SK-N-SH treated with all-trans-retinoic acid at 6 μM for 48 hours (cell line): ENCODE results near the gene PRKAB1.

Source experiments
- ATAC-seq: fragments of 200-7000 bp; cut with Tn5 transposase; 3 replicates; pipeline ENCODE4 v1.9.1; 2020; ENCODE audit warnings: mild to moderate bottlenecking, moderate library complexity
- ARNTL ChIP-seq: fragments of 450-650 bp; formaldehyde crosslinking; IDR thresholded peaks from 2 replicates; pipeline ENCODE4 v1.5.0; 2020; ENCODE audit warnings: low read depth, mild to moderate bottlenecking, moderate library complexity, borderline replicate concordance
- BACH2 ChIP-seq: fragments of 250-450 bp; sonication (Bioruptor Pico); IDR thresholded peaks from 2 replicates; pipeline ENCODE4 v1.9.0; 2021; ENCODE audit warnings: mild to moderate bottlenecking, borderline replicate concordance
- CSDC2 ChIP-seq: fragments of 250-450 bp; sonication (Bioruptor Pico); IDR thresholded peaks from 2 replicates; pipeline ENCODE4 v1.5.0; 2020; ENCODE audit warnings: mild to moderate bottlenecking, moderate library complexity
- CSRNP3 ChIP-seq: fragments of 250-450 bp; sonication (Bioruptor Pico); IDR thresholded peaks from 2 replicates; pipeline ENCODE4 v1.5.1; 2021; ENCODE audit warnings: mild to moderate bottlenecking, moderate library complexity
- GLIS3 ChIP-seq: fragments of 250-450 bp; sonication (Bioruptor Pico); IDR thresholded peaks from 2 replicates; pipeline ENCODE4 v1.5.0; 2020; ENCODE audit warnings: mild to moderate bottlenecking, moderate library complexity
- ISL1 ChIP-seq: fragments of 250-450 bp; sonication (Bioruptor Pico); IDR thresholded peaks from 2 replicates; pipeline ENCODE4 v2.1.2; 2022; ENCODE audit warnings: mild to moderate bottlenecking, moderate library complexity
- OSR1 ChIP-seq: fragments of 250-450 bp; sonication (Bioruptor Pico); IDR thresholded peaks from 2 replicates; pipeline ENCODE4 v1.8.0; 2022; ENCODE audit warnings: moderate library complexity, mild to moderate bottlenecking, inconsistent platforms
- PPARA ChIP-seq: fragments of 250-450 bp; sonication (Bioruptor Pico); IDR thresholded peaks from 2 replicates; pipeline ENCODE4 v1.5.0; 2020; ENCODE audit warnings: mild to moderate bottlenecking, borderline replicate concordance
- RARB ChIP-seq: fragments of 250-450 bp; sonication (Bioruptor Pico); IDR thresholded peaks from 2 replicates; pipeline ENCODE4 v1.8.0; 2021; ENCODE audit warnings: mild to moderate bottlenecking, moderate library complexity
- TCF4 ChIP-seq: fragments of 250-450 bp; sonication (Bioruptor Pico); IDR thresholded peaks from 2 replicates; pipeline ENCODE4 v1.8.0; 2021; ENCODE audit warnings: mild to moderate bottlenecking, moderate library complexity, borderline replicate concordance
- TOX ChIP-seq: fragments of 250-450 bp; sonication (Bioruptor Pico); IDR thresholded peaks from 2 replicates; pipeline ENCODE4 v1.8.0; 2021; ENCODE audit warnings: mild to moderate bottlenecking, moderate library complexity, borderline replicate concordance
- TSHZ2 ChIP-seq: fragments of 250-450 bp; sonication (Bioruptor Pico); IDR thresholded peaks from 2 replicates; pipeline ENCODE4 v1.5.0; 2020; ENCODE audit warnings: mild to moderate bottlenecking, moderate library complexity
- ZC3H10 ChIP-seq: fragments of 250-450 bp; sonication (Bioruptor Pico); IDR thresholded peaks from 2 replicates; pipeline ENCODE4 v1.5.1; 2021; ENCODE audit warnings: mild to moderate bottlenecking, moderate library complexity
- ZFP3 ChIP-seq: fragments of 250-450 bp; sonication (Bioruptor Pico); IDR thresholded peaks from 2 replicates; pipeline ENCODE4 v1.5.0; 2020; ENCODE audit warnings: mild to moderate bottlenecking, moderate library complexity
- ZFP30 ChIP-seq: fragments of 450-650 bp; formaldehyde crosslinking; IDR thresholded peaks from 2 replicates; pipeline ENCODE4 v1.5.0; 2022; ENCODE audit warnings: mild to moderate bottlenecking, moderate library complexity
- ZNF565 ChIP-seq: fragments of 450-650 bp; formaldehyde crosslinking; conservative IDR thresholded peaks from 2 replicates; pipeline ENCODE4 v1.5.0; 2020; ENCODE audit warnings: low read depth, mild to moderate bottlenecking, moderate library complexity
- ZNF70 ChIP-seq: fragments of 450-650 bp; formaldehyde crosslinking; IDR thresholded peaks from 2 replicates; pipeline ENCODE4 v1.5.0; 2020; ENCODE audit warnings: mild to moderate bottlenecking, moderate library complexity
- ZNF8 ChIP-seq: fragments of 450-650 bp; formaldehyde crosslinking; IDR thresholded peaks from 2 replicates; pipeline ENCODE4 v1.5.0; 2020; ENCODE audit warnings: mild to moderate bottlenecking, moderate library complexity
- TF ChIP-seq, protein P1 (sequence below): fragments of 250-450 bp; sonication (Bioruptor Pico); IDR thresholded peaks from 2 replicates; pipeline ENCODE4 v1.5.1; 2020; ENCODE audit warnings: low read depth, mild to moderate bottlenecking, moderate library complexity

The PRKAB1 gene

GRCh38 chr12:119692997-119693396, 25.1 kb downstream of the PRKAB1 start:
- TF ChIP-seq, protein P1, sequence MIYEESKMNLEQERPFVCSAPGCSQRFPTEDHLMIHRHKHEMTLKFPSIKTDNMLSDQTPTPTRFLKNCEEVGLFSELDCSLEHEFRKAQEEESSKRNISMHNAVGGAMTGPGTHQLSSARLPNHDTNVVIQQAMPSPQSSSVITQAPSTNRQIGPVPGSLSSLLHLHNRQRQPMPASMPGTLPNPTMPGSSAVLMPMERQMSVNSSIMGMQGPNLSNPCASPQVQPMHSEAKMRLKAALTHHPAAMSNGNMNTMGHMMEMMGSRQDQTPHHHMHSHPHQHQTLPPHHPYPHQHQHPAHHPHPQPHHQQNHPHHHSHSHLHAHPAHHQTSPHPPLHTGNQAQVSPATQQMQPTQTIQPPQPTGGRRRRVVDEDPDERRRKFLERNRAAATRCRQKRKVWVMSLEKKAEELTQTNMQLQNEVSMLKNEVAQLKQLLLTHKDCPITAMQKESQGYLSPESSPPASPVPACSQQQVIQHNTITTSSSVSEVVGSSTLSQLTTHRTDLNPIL: 0 out of 2 replicates have a peak, but pooled peaks have one; percentile 46
- peak; percentile 39; the same call in 1 of the 2 replicates for TF ChIP-seq TOX (CRISPR knock-in tag)
- no peak for TF ChIP-seq ZNF70 (CRISPR knock-in tag)
- TF ChIP-seq GLIS3: no peak
- peak; percentile 35; the same call in 1 of the 2 replicates for TF ChIP-seq ZNF8
- no peak for TF ChIP-seq ZFP30 (CRISPR knock-in tag)
- no peak for TF ChIP-seq ARNTL (CRISPR knock-in tag)
- peak; percentile 59; the same call in 1 of the 2 replicates for TF ChIP-seq TSHZ2 (CRISPR knock-in tag)
- peak; percentile 94 for TF ChIP-seq ISL1 (CRISPR knock-in tag)
- TF ChIP-seq CSDC2 (CRISPR knock-in tag): peak; percentile 69; the same call in 1 of the 2 replicates
- peak; percentile 90 for ATAC-seq

- ATAC-seq: peak; percentile 35; the same call in 2 of the 3 replicates
- peak; percentile 15; the same call in 1 of the 2 replicates for TF ChIP-seq ZNF70 (CRISPR knock-in tag)
- no peak for TF ChIP-seq ARNTL (CRISPR knock-in tag)
Observed at GRCh38 chr12:119693511-119693910, 25.6 kb downstream of the PRKAB1 start.

DNA sequence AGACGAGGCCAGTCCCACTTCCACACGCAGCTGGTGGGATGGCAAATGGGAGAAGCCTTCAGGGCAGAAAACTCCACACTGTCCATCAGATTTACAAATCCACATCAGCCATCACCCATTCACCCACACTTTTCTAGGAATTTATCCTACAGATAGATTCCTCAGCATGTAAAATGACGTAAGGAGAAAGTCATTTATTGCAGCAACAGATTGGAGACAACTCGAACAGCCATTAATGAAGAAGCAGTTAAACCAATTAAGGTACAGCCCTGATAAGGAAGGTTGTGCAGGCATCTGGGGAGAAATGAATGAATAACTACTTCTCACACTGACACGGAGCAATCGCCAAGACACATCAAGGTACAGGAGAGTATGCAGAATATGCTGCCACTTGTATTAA, 26.2 kb downstream of the PRKAB1 start:
- no peak for TF ChIP-seq RARB (CRISPR knock-in tag)
- TF ChIP-seq ZFP3 (CRISPR knock-in tag): no peak
- TF ChIP-seq BACH2 (CRISPR knock-in tag): no peak
- no peak for TF ChIP-seq TCF4 (CRISPR knock-in tag)
- TF ChIP-seq ISL1 (CRISPR knock-in tag): no peak
- no peak for TF ChIP-seq ZNF565 (CRISPR knock-in tag)
- ATAC-seq: no peak

GRCh38 chr12:119695034-119695433, 27.1 kb downstream of the PRKAB1 start:
- no peak for ATAC-seq
- TF ChIP-seq TSHZ2 (CRISPR knock-in tag): no peak
- no peak for TF ChIP-seq ZNF70 (CRISPR knock-in tag)
- TF ChIP-seq ZFP3 (CRISPR knock-in tag): no peak
- TF ChIP-seq ZNF8: no peak
- no peak for TF ChIP-seq GLIS3
- TF ChIP-seq OSR1: no peak
- no peak for TF ChIP-seq CSDC2 (CRISPR knock-in tag)
- no peak for TF ChIP-seq ARNTL (CRISPR knock-in tag)
- no peak for TF ChIP-seq CSRNP3 (CRISPR knock-in tag)
- TF ChIP-seq BACH2 (CRISPR knock-in tag): no peak
- TF ChIP-seq, protein P1: no peak
- TF ChIP-seq RARB (CRISPR knock-in tag): no peak
- TF ChIP-seq ZNF565 (CRISPR knock-in tag): no peak
- TF ChIP-seq ZC3H10 (CRISPR knock-in tag): no peak
- TF ChIP-seq PPARA: no peak
- TF ChIP-seq TOX (CRISPR knock-in tag): no peak
